HG02623 (cell line): ENCODE measurements around the gene GATM.
A peak's percentile ranks its signal among the peaks of the same experiment; 100 is the strongest.
"Not testable (repeated sequence)": the region's sequence is repeated elsewhere in the genome, so short reads cannot be mapped to it uniquely, and the experiment has no call there.

Source experiments
- ATAC-seq: cut with Tn5 transposase; IDR thresholded peaks from one replicate; pipeline ENCODE4 v1.9.1; 2021; ENCODE audit warnings: moderate library complexity; ENCODE audit not compliant: unreplicated experiment

GATM gene

GRCh38 chr15:45391746-45392583, 13.6 kb upstream of the GATM start:
- ATAC-seq = peak; percentile 94

GRCh38 chr15:45389351-45389750, 11.0 kb upstream of the GATM start:
- ATAC-seq = no peak

- ATAC-seq = no peak
These were observed 9.2 kb upstream of the GATM start for GRCh38 chr15:45387380-45388007.

- ATAC-seq = no peak
These were observed 8.6 kb upstream of the GATM start for GRCh38 chr15:45386974-45387373.

- ATAC-seq = no peak
These were observed 8.1 kb upstream of the GATM start for GRCh38 chr15:45386420-45386819.

GRCh38 chr15:45385590-45385989, 7.2 kb upstream of the GATM start:
- no peak for ATAC-seq

GRCh38 chr15:45384700-45385099, 6.4 kb upstream of the GATM start:
- no peak for ATAC-seq

- ATAC-seq = no peak
These were observed 544 bp upstream of the GATM start for GRCh38 chr15:45378913-45379262.

GRCh38 chr15:45377609-45378148, 665 bp downstream of the GATM start:
- no peak for ATAC-seq

GRCh38 chr15:45376967-45377608, 1.3 kb downstream of the GATM start:
- ATAC-seq = no peak

GRCh38 chr15:45376300-45376928, 1.9 kb downstream of the GATM start:
- ATAC-seq = no peak

GRCh38 chr15:45375836-45376235, 2.5 kb downstream of the GATM start:
- no peak for ATAC-seq

- no peak for ATAC-seq
These were observed 4.4 kb downstream of the GATM start for GRCh38 chr15:45373976-45374375.

- no peak for ATAC-seq
These were observed 6.0 kb downstream of the GATM start for GRCh38 chr15:45372041-45372995.

GRCh38 chr15:45371546-45371945, 6.8 kb downstream of the GATM start:
- no peak for ATAC-seq

GRCh38 chr15:45370042-45370441, 8.3 kb downstream of the GATM start:
- ATAC-seq = not testable (repeated sequence)

GRCh38 chr15:45367222-45367621, 11.1 kb downstream of the GATM start:
- ATAC-seq = not testable (repeated sequence)

- no peak for ATAC-seq
These were observed 14.1 kb downstream of the GATM start for GRCh38 chr15:45364271-45364670.

- ATAC-seq = no peak
These were observed 14.5 kb downstream of the GATM start for GRCh38 chr15:45363801-45364200.

- ATAC-seq = no peak
These were observed 15.0 kb downstream of the GATM start for GRCh38 chr15:45363334-45363733.
